Ectodermal cell (in vitro differentiated cells): ENCODE measurements around the gene AAK1.
A peak's percentile ranks its signal among the peaks of the same experiment; 100 is the strongest.

ENCODE experiments used
- H3K27ac ChIP-seq: 2 replicates; pipeline ENCODE4 v1.7.0; 2013; ENCODE audit warnings: mild to moderate bottlenecking, low read depth, low read length; ENCODE audit not compliant: insufficient read depth, poor library complexity, severe bottlenecking
- H3K27me3 ChIP-seq: 2 replicates; pipeline ENCODE4 v1.7.0; 2013; ENCODE audit warnings: mild to moderate bottlenecking, low read length; ENCODE audit not compliant: insufficient read depth, control insufficient read depth, poor library complexity, severe bottlenecking
- H3K36me3 ChIP-seq: one replicate; pipeline ENCODE4 v1.7.0; 2013; ENCODE audit warnings: low read length; ENCODE audit not compliant: control insufficient read depth, insufficient read depth
- H3K4me1 ChIP-seq: one replicate; pipeline ENCODE4 v1.7.0; 2013; ENCODE audit warnings: low read length; ENCODE audit not compliant: control insufficient read depth, insufficient read depth
- H3K4me3 ChIP-seq: 2 replicates; pipeline ENCODE4 v1.7.0; 2013; ENCODE audit warnings: low read depth, low read length, control low read depth; ENCODE audit not compliant: insufficient read depth
- H3K9me3 ChIP-seq: 2 replicates; pipeline ENCODE4 v1.7.0; 2013; ENCODE audit warnings: mild to moderate bottlenecking, low read length, moderate library complexity; ENCODE audit not compliant: control insufficient read depth
- WGBS, 2 experiments: methylation state at CpG; one replicate each; pipeline ENCODE4 v1.1.7; 2013; ENCODE audit warnings: missing lambda C conversion rate in 2 of 2; 5-methylcytosine and 5-hydroxymethylcytosine counted together

Gene AAK1

GRCh38 chr2:69509750-69510140, 133.8 kb downstream of the AAK1 start:
- Histone ChIP-seq H3K4me3 (no peak overlapping the region), H3K27me3 (no peaks in the 10 kb centered on the region), H3K36me3 (peaks cover 14% of the 10 kb centered on the region), H3K27ac (no peak overlapping the region), H3K4me1 (peaks cover 9% of the 10 kb centered on the region), H3K9me3 (no peaks in the 10 kb centered on the region)
- 96 to 97% methylated on average over 7 of the region's 7 CpGs for whole genome bisulfite sequencing, 2 experiments

GRCh38 chr2:69509011-69509749, 134.4 kb downstream of the AAK1 start:
- H3K27ac ChIP-seq: no peak overlapping the region
- 92 to 94% methylated on average over 6 to 7 of the region's 7 CpGs for WGBS, 2 experiments
- H3K9me3 ChIP-seq: no peaks in the 10 kb centered on the region
- H3K4me3 ChIP-seq: no peak overlapping the region
- H3K4me1 ChIP-seq: peaks cover 4% of the 10 kb centered on the region
- H3K36me3 ChIP-seq: peaks cover 14% of the 10 kb centered on the region
- no peaks in the 10 kb centered on the region for H3K27me3 ChIP-seq

- H3K9me3 ChIP-seq: no peaks in the 10 kb centered on the region
- H3K36me3 ChIP-seq: peaks cover 7% of the 10 kb centered on the region
- WGBS, 2 experiments: 95% methylated on average over 5 to 6 of the region's 6 CpGs
- no peak overlapping the region for H3K27ac ChIP-seq
- H3K4me1 ChIP-seq: no peaks in the 10 kb centered on the region
- no peak overlapping the region for H3K4me3 ChIP-seq
- no peaks in the 10 kb centered on the region for H3K27me3 ChIP-seq
Measured at GRCh38 chr2:69505710-69506109, 137.8 kb downstream of the AAK1 start.

- H3K27ac ChIP-seq: no peak overlapping the region
- H3K36me3 ChIP-seq: peaks cover 4% of the 10 kb centered on the region
- WGBS, 2 experiments: 91 to 98% methylated on average over 2 of the region's 3 CpGs
- H3K4me1 ChIP-seq: no peaks in the 10 kb centered on the region
- H3K4me3 ChIP-seq: no peak overlapping the region
- no peaks in the 10 kb centered on the region for H3K27me3 ChIP-seq
- no peaks in the 10 kb centered on the region for H3K9me3 ChIP-seq
Measured at GRCh38 chr2:69501301-69501700, 142.2 kb downstream of the AAK1 start.

GRCh38 chr2:69499966-69500365, 143.6 kb downstream of the AAK1 start:
- H3K4me3 ChIP-seq: no peak overlapping the region
- H3K4me1 ChIP-seq: no peaks in the 10 kb centered on the region
- no peaks in the 10 kb centered on the region for H3K9me3 ChIP-seq
- 95 to 98% methylated on average over 3 of the region's 3 CpGs for WGBS, 2 experiments
- no peaks in the 10 kb centered on the region for H3K27me3 ChIP-seq
- H3K36me3 ChIP-seq: no peaks in the 10 kb centered on the region
- H3K27ac ChIP-seq: no peak overlapping the region

GRCh38 chr2:69499242-69499641, 144.3 kb downstream of the AAK1 start:
- Histone ChIP-seq H3K36me3 (no peaks in the 10 kb centered on the region), H3K27ac (no peak overlapping the region), H3K9me3 (no peaks in the 10 kb centered on the region), H3K4me1 (no peaks in the 10 kb centered on the region), H3K27me3 (no peaks in the 10 kb centered on the region), H3K4me3 (no peak overlapping the region)
- WGBS, 2 experiments: 91 to 93% methylated on average over 3 of the region's 3 CpGs

GRCh38 chr2:69495861-69496260, 147.7 kb downstream of the AAK1 start:
- WGBS, 2 experiments: 95 to 96% methylated on average over 3 of the region's 3 CpGs
- no peaks in the 10 kb centered on the region for H3K36me3 ChIP-seq
- H3K9me3 ChIP-seq: no peaks in the 10 kb centered on the region
- H3K4me1 ChIP-seq: no peaks in the 10 kb centered on the region
- no peak overlapping the region for H3K4me3 ChIP-seq
- no peak overlapping the region for H3K27ac ChIP-seq
- H3K27me3 ChIP-seq: no peaks in the 10 kb centered on the region

GRCh38 chr2:69495008-69495407, 148.5 kb downstream of the AAK1 start:
- peak overlapping the region; percentile 26 for H3K27ac ChIP-seq
- no peaks in the 10 kb centered on the region for H3K9me3 ChIP-seq
- H3K4me3 ChIP-seq: no peak overlapping the region
- no peaks in the 10 kb centered on the region for H3K27me3 ChIP-seq
- 83 to 94% methylated on average over 3 of the region's 3 CpGs for WGBS, 2 experiments
- no peaks in the 10 kb centered on the region for H3K4me1 ChIP-seq
- H3K36me3 ChIP-seq: no peaks in the 10 kb centered on the region

GRCh38 chr2:69494126-69494525, 149.4 kb downstream of the AAK1 start:
- 93 to 97% methylated on average over 3 of the region's 3 CpGs for WGBS, 2 experiments

GRCh38 chr2:69493268-69493667, 150.3 kb downstream of the AAK1 start:
- no peak overlapping the region for H3K4me3 ChIP-seq
- no peaks in the 10 kb centered on the region for H3K27me3 ChIP-seq
- H3K9me3 ChIP-seq: no peaks in the 10 kb centered on the region
- no peaks in the 10 kb centered on the region for H3K36me3 ChIP-seq
- no peaks in the 10 kb centered on the region for H3K4me1 ChIP-seq
- no peak overlapping the region for H3K27ac ChIP-seq
- WGBS, 2 experiments: 82 to 83% methylated on average over 6 of the region's 6 CpGs

More at GRCh38 chr2:69494126-69494525, 149.4 kb downstream of the AAK1 start:
- Histone ChIP-seq H3K27me3 (no peaks in the 10 kb centered on the region), H3K9me3 (no peaks in the 10 kb centered on the region), H3K4me1 (no peaks in the 10 kb centered on the region), H3K27ac (no peak overlapping the region), H3K36me3 (no peaks in the 10 kb centered on the region), H3K4me3 (no peak overlapping the region)
